ENCODE data around the gene TYW5. TPM values are rescaled to one million over a fixed set of nuclear protein-coding genes. Genes with fewer than 3 reads are reported as not detected.

The TYW5 gene
- total and polyA plus RNA-seq, 2 of the 13 experiments (the other 11 are each of a cell fraction or from before 2014, with no cell fraction given) = 8.3 to 14.6 TPM

- Histone ChIP-seq H4K20me1 (ENCODE audit: insufficient read depth, low read length) (no peaks in the 10 kb centered on the region), H3K27ac (ENCODE audit: extremely low read length, insufficient read depth, low read length) (no peak overlapping the region), H3K9me3 (ENCODE audit: low read length) (no peaks in the 10 kb centered on the region), H2AFZ (ENCODE audit: low read length) (no peak overlapping the region), H3K4me1 (ENCODE audit: insufficient read depth, low read length) (peaks cover 13% of the 10 kb centered on the region), H3K9ac (ENCODE audit: insufficient read depth, low read depth, low read length) (no peak overlapping the region), H3K4me2 (ENCODE audit: low read depth, low read length) (no peak overlapping the region), H3K79me2 (ENCODE audit: insufficient read depth, low read length) (no peaks in the 10 kb centered on the region), H3K27me3 (ENCODE audit: control insufficient read depth in 1 of 2, insufficient read depth in 2 of 2, low read length in 2 of 2) (no peaks in the 10 kb centered on the region), H3K4me3 (replicated peaks in 1 of 3; ENCODE audit: insufficient read depth in 1 of 3, low read depth in 2 of 3, low read length in 3 of 3) (no peak overlapping the region), H3K36me3 (replicated peaks in 1 of 2; ENCODE audit: control insufficient read depth in 1 of 2, insufficient read depth in 2 of 2, low read length in 2 of 2) (no peaks in the 10 kb centered on the region)
- no peak for DNase-seq (ENCODE audit: low spot score)
- POLR2A ChIA-PET = no interaction called here
- BruUV-seq (replicated peaks) = no TSS peak
- 6% methylated on average over 1 of the region's 1 CpG for WGBS (ENCODE audit: low lambda C conversion rate)
- intact Hi-C loops (cut with micrococcal nuclease; ENCODE audit: unreplicated experiment) (loop anchor here (10.0 kb wide), 2 partner anchors 381 to 421 kb away; no protein-coding TSS in a partner anchor), in situ Hi-C loops (cut with HindIII; ENCODE audit: extremely low pct_ligation_motif_present, low pct_unique_long_range_greater_than_20kb) (loop anchor here (10.0 kb wide), 1 partner anchor 321 kb away; the partner anchor contains the start of gene SPATS2L)
- no peak for ATAC-seq
- FAIRE-seq = no peak
- CTCF ChIA-PET (ENCODE audit: low intra/inter-chr PET ratio, low total read pairs) = no interaction called here
- no peak for TF ChIP-seq AKAP8 (CRISPR knock-in tag; IDR thresholded peaks at IDR 0.05)
- no peak for TF ChIP-seq BCL6 (CRISPR knock-in tag; IDR thresholded peaks at IDR 0.05)
- TF ChIP-seq FIP1L1 (IDR thresholded peaks at IDR 0.05; ENCODE audit: borderline replicate concordance, insufficient read depth, low read depth, low read length) = no peak
- TF ChIP-seq E2F5 (CRISPR knock-in tag; conservative IDR thresholded peaks at IDR 0.05) = no peak
- TF ChIP-seq ZNF75D (CRISPR knock-in tag; IDR thresholded peaks at IDR 0.05; ENCODE audit: borderline replicate concordance) = no peak
- TF ChIP-seq ZNF562 (CRISPR knock-in tag; IDR thresholded peaks at IDR 0.05; ENCODE audit: borderline replicate concordance) = no peak
- TF ChIP-seq ZFX (CRISPR knock-in tag; IDR thresholded peaks at IDR 0.05; ENCODE audit: low read depth) = no peak
- TF ChIP-seq MTERF4 (CRISPR knock-in tag; IDR thresholded peaks at IDR 0.05) = no peak
- no peak for TF ChIP-seq GTF2F1 (IDR thresholded peaks at IDR 0.05; ENCODE audit: low read length)
- TF ChIP-seq MBNL3 (CRISPR knock-in tag; conservative IDR thresholded peaks at IDR 0.05) = no peak
- TF ChIP-seq ZNF224 (CRISPR knock-in tag; IDR thresholded peaks at IDR 0.05) = no peak
- TF ChIP-seq CBFB (CRISPR knock-in tag; IDR thresholded peaks at IDR 0.05) = no peak
- TF ChIP-seq ZNF572 (CRISPR knock-in tag; IDR thresholded peaks at IDR 0.05) = no peak
- no peak for TF ChIP-seq ZNF331 (CRISPR knock-in tag; IDR thresholded peaks at IDR 0.05)
- no peak for TF ChIP-seq ZNF800 (CRISPR knock-in tag; IDR thresholded peaks at IDR 0.05)
- no peak for TF ChIP-seq HHEX (CRISPR knock-in tag; IDR thresholded peaks at IDR 0.05)
These were observed 28.2 kb upstream of the TYW5 start for GRCh38 chr2:199983534-199983933.
